Renal cortex interstitium (tissue), 11 donors: ENCODE measurements around the gene AMD1. TPM values are rescaled to one million over a fixed set of nuclear protein-coding genes. Genes with fewer than 3 reads are reported as not detected.
"Not testable (repeated sequence)": the region's sequence is repeated elsewhere in the genome, so short reads cannot be mapped to it uniquely, and the experiment has no call there.

Source experiments
- DNase-seq, 11 donors: peaks; one replicate each; pipeline ENCODE4 v3.0.0-alpha.2; 2013; ENCODE audit warnings: low read depth in 9 of 11, low spot score in 4 of 11; ENCODE audit errors: extremely low read depth in 1 of 11
- polyA plus RNA-seq, 3 donors: library from polyadenylated mRNA; unstranded; fragments of 120-200 nt; gene quantifications; one replicate each; pipeline ENCODE4 v1.2.1, GENCODE V29; 2013; ENCODE audit not compliant: insufficient read length in 3 of 3

The AMD1 gene
- polyA plus RNA-seq, 3 donors = 74.0 to 96.3 (median 77.2) TPM

DNA sequence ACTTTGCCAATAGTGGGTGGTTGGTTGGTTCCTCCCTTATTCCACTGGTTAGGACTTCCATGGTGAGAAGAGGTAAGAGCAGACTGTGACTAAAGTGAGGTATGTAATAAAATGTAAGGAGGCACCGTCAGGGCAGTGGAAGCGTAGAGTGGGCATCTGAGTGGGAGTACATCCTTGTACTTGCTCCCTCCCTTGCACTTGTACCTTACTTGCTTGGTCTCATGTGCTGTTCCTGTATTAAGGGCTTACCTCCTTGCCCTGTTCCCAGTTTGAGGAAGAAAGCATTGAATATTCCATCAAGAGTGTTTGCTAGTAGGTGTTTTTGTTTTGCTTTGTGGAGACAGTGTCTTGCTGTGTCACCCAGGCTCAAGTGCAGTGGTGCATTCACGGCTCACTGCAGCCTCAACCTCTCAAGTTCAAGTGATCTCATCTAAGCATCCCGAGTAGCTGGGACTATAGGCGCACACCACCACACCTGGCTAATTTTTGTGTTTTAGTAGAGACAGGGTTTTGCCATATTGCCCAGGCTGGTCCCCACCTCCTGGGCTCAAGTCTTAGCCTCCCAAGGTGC lies 25.5 kb downstream of the AMD1 start:
- no peak for DNase-seq

DNA sequence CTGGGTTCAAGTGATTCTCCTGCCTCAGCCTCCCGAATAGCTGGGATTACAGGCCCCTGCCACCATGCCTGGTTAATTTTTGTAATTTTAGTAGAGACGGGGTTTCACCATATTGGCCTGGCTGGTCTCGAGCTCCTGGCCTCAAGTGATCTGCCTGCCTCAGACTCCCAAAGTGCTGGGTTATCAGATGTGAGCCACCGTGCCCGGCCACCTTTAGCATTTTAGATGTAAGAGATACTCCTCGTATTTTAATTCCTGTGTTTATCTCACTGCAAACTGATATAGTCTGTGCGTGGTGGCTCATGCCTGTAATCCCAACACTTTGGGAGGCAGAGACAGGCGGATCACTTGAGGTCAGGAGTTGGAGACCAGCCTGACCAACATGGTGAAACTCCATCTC lies 27.0 kb downstream of the AMD1 start:
- DNase-seq = not testable (repeated sequence)

DNA sequence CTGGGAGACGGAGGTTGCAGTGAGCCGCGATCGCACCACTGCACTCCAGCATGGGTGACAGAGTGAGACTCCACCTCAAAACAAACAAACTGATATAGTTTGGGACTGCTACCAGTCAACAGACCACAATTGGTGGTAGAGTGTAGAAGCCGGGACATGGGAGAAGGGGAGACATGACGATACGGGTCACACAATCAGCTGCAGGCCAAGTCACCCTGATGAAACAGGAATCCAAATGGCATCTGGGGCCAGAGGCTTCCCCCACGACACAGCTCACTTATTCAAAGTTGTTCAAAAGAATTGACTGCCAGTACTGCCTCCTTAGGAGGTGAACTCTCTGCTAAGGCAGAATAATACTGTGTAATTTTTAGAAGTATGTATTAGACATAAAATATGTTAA lies 27.5 kb downstream of the AMD1 start:
- no peak for DNase-seq

DNA sequence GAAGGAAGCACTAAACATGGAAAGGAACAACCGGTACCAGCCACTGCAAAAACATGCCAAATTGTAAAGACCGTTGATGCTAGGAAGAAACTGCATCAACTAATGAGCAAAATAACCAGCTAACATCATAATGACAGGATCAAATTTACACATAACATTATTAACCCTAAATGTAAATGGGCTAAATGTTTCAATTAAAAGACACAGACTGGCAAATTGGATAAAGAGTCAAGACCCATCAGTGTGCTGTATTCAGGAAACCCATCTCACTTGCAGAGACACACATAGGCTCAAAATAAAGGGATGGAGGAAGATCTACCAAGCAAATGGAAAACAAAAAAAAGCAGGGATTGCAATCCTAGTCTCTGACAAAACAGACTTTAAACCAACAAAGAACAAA lies 31.7 kb downstream of the AMD1 start:
- not testable (repeated sequence) for DNase-seq

DNA sequence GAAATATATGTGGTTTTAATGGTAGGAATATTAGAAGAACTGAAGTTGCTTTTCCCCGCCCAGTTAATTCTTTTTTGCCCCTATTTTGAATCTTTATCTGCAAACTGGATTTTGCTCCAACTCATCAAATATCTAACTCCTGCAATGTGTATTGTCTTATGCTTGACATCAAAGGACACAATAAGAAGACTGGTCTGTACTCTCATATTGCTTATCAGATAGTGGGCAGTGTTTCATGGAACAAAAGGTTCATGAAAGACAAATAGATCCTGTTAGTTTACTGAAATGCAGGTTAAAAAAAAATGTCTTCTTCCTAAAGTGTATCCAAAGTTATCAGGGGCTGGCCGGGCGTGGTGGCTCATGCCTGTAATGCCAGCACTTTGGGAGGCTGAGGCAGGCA lies 56.2 kb downstream of the AMD1 start:
- no peak for DNase-seq

DNA sequence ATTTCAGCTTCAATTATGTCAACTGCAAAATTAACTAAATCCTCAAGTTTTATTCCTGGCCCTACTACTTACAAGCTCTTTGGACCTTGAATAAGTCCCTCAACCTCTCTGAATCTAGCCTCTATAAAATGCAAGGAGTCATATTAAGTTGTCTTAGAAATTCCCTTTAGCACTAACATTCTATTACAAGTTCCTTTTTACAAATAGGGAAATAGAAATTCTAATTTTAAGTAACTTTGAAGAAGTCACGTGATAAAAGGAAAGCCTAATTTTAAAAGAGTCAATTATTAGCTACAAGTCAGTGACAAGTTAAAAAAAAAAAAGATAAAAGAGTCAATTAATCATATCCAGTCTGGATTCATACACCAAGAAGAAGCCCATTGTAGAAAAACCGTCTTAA lies 59.3 kb downstream of the AMD1 start:
- no peak for DNase-seq

DNA sequence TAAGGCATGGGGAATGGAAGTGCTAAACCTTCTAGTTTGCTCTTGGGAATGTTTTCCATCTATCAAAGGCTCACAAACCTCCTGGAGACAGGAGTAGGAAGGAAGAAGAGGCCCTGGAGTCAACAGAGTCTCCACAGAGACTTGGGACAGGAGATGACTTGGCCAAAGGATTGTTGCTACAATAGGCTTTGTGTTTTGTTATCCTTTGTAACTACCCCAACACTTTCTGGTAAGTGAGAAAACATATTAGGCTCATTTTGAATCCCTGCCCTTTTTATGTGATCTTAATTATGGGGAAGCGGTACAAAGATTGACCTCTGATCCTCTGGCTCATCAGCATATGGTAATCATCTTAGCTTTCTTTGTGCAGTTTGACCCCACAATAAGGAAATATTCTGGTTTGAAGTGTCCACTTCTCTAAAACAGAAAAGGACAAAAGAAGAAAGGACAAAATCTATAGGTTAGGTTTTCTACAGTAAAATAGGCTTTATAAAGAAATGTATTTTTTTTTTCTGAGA lies 59.9 kb downstream of the AMD1 start:
- DNase-seq = no peak

DNA sequence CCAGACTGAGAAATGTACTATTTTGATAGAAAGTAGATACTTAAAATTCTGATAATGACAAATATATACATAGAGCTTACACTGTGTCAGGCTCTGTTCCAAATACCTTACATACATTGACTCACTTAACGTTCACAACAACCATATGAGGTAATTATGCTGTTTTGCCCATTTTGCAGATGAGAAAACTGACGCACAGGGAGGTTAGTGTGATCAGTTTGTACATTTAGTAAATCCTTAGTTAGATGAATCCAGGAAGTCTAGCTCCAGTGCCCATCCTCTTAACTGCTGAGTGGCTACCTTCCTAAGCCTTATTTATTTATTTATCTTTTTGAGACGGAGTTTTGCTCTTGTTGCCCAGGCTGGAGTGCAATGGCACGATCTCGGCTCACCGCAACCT lies 60.6 kb downstream of the AMD1 start:
- no peak for DNase-seq

DNA sequence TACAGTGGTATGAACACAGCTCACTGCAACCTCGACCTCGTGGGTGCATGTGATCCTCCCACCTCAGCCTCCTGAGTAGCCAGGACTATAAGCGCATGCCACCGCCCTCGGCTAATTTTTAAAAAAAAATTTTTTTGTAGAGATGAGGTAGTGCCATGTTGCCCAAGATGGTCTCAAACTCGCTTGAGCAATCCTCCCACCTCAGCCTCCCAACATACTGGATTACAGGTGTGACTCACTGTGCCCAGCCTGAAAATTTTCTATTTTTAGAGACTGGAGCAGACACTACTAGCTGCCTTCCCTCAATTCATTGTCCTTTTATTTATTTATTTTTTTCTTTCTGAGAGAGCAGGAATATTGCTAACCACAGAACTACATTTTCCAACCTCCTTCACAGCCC lies 63.6 kb downstream of the AMD1 start:
- DNase-seq = no peak

DNA sequence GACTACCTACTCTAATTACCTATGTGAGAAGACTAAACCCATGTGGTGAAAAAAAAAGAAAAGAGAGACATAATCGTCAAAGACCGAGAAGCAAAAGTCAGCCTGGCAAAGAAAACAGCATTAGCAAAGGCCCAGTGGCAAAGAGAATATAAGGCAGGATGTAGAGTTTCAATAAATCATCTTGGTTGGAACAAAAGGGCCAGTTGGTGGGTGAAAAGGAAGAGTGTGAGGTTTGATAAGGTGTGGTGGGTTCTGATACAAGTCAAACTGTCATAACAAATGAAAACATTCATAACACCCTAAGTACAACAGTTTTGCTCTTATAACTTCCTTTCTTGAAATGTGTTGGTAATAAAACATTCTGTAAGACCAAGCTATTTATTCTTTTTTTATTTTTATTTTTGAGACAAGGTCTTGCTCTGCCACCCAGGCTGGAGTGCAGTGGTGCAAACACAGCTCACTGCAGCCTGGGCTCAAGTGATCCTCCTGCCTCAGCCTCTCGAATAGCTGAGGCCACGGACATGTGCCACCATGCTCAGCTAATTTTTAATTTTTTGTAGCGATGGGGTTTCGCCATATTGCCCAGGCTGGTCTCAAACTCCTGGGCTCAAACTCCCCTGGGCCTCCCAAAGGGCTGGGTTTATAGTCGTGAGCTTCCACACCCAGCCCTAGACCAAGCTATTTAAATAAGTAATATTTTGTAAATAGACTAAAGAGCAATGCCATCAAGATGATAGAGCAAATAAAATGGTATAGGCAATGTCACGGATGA lies 65.0 kb downstream of the AMD1 start:
- DNase-seq = no peak

DNA sequence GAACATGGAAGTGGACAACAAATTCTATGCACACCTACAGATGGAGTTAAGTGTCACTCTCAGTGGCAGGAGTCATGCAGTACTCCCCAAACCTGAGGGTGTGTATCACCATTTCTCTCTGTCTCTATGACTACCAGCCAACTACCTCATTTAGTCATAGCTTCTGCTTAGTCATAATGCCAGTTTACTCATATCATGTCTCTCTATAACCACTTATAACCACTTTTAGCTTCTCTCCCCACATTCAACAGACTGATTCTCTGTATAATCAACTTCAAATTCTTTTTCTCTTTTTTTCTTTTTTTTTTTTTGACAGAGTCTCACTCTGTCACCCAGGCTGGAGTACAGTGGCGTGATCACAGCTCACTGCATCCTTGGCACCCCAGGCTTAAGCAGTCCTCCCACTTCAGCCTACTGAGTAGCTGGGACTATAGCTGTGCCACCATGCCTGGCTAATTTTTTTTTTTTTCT lies 70.1 kb downstream of the AMD1 start:
- DNase-seq = no peak

Other genes with a start within 250 kb of the AMD1 start
- gene CDK19, start 59.3 kb upstream of the AMD1 start, polyA plus RNA-seq = 10 to 100 TPM; 33.9 to 42.6 (median 36.6) TPM
- 100 to 1,000 TPM in 1 of 3 donors, 10 to 100 TPM in 2; 73.2 to 112 (median 97.2) TPM for gene GTF3C6, start 83.9 kb downstream of the AMD1 start, polyA plus RNA-seq
- gene RPF2, start 107.3 kb downstream of the AMD1 start, polyA plus RNA-seq = 10 to 100 TPM; 29.5 to 40.4 (median 29.9) TPM
- 10 to 100 TPM; 25.5 to 30.3 (median 30.3) TPM for gene SLC16A10, start 212.7 kb downstream of the AMD1 start, polyA plus RNA-seq